Epithelial cell of esophagus (primary cell): ENCODE results near the gene MYO16.
"Not testable (repeated sequence)": the region's sequence is repeated elsewhere in the genome, so short reads cannot be mapped to it uniquely, and the experiment has no call there.

Experiments
- DNase-seq: peaks from one replicate; pipeline ENCODE4 v3.0.0; 2010; ENCODE audit warnings: low read depth
- H3K4me3 ChIP-seq: 2 replicates; pipeline ENCODE4 v1.5.1; 2011; ENCODE audit warnings: mild to moderate bottlenecking, low read length, control low read depth
- CTCF ChIP-seq: IDR thresholded peaks from 2 replicates; pipeline ENCODE4 v1.5.1; 2011; ENCODE audit warnings: low read depth, mild to moderate bottlenecking, low read length, control low read depth, inconsistent platforms; ENCODE audit not compliant: insufficient read depth; ENCODE audit errors: missing control alignments

Gene MYO16

GRCh38 chr13:108911807-108912206, 282.4 kb downstream of the MYO16 start:
- TF ChIP-seq CTCF: no peak
- DNase-seq: peak; percentile 80
- no peak overlapping the region for H3K4me3 ChIP-seq

- H3K4me3 ChIP-seq, DNase-seq: not testable (repeated sequence)
Measured at GRCh38 chr13:108913731-108914130, 284.3 kb downstream of the MYO16 start.

- DNase-seq: peak; percentile 44
- H3K4me3 ChIP-seq: no peak overlapping the region
- TF ChIP-seq CTCF: peak; percentile 74
Measured at GRCh38 chr13:108915095-108915633, 285.8 kb downstream of the MYO16 start.

GRCh38 chr13:108915634-108916512, 286.5 kb downstream of the MYO16 start:
- no peak for TF ChIP-seq CTCF
- no peak overlapping the region for H3K4me3 ChIP-seq
- DNase-seq: peak; percentile 96

GRCh38 chr13:108917581-108917980, 288.2 kb downstream of the MYO16 start:
- no peak for TF ChIP-seq CTCF
- H3K4me3 ChIP-seq: no peak overlapping the region
- no peak for DNase-seq

- no peak for TF ChIP-seq CTCF
- H3K4me3 ChIP-seq: no peak overlapping the region
- peak; percentile 85 for DNase-seq
Measured at GRCh38 chr13:108919036-108919907, 289.9 kb downstream of the MYO16 start.

- TF ChIP-seq CTCF: no peak
- H3K4me3 ChIP-seq: no peak overlapping the region
- no peak for DNase-seq
Measured at GRCh38 chr13:108920137-108920536, 290.7 kb downstream of the MYO16 start.
